Brain microvascular endothelial cell (primary cell): ENCODE measurements around the gene CAMK2D.
"Not testable (repeated sequence)": the region's sequence is repeated elsewhere in the genome, so short reads cannot be mapped to it uniquely, and the experiment has no call there.

Experiments used
- DNase-seq: peaks from one replicate; pipeline ENCODE4 v3.0.0-alpha.2; 2020
- H3K27ac ChIP-seq: fragments of 250-450 bp; sonication (Bioruptor Pico); 2 replicates; pipeline ENCODE4 v1.5.1; 2020; ENCODE audit warnings: mild to moderate bottlenecking, moderate library complexity
- H3K27me3 ChIP-seq: fragments of 250-450 bp; sonication (Bioruptor Pico); replicated peaks from 2 replicates; pipeline ENCODE4 v1.5.1; 2020; ENCODE audit warnings: mild to moderate bottlenecking
- H3K36me3 ChIP-seq: fragments of 250-450 bp; sonication (Bioruptor Pico); replicated peaks from 2 replicates; pipeline ENCODE4 v1.5.1; 2020; ENCODE audit warnings: mild to moderate bottlenecking
- H3K4me3 ChIP-seq: 2 replicates; pipeline ENCODE4 v1.5.1; 2011; ENCODE audit warnings: low read depth, mild to moderate bottlenecking, control low read depth, low read length, moderate library complexity
- CTCF ChIP-seq: IDR thresholded peaks from 2 replicates; pipeline ENCODE4 v1.5.1; 2011; ENCODE audit warnings: low read depth, mild to moderate bottlenecking, moderate library complexity, low read length, control low read depth, inconsistent platforms; ENCODE audit errors: missing control alignments
- in situ Hi-C: cut with HindIII; loops from 2 replicates; pipeline ENCODE4 v1.10.0; 2017; ENCODE audit warnings: low sequenced_read_pairs, low pct_ligation_motif_present

CAMK2D gene

DNA sequence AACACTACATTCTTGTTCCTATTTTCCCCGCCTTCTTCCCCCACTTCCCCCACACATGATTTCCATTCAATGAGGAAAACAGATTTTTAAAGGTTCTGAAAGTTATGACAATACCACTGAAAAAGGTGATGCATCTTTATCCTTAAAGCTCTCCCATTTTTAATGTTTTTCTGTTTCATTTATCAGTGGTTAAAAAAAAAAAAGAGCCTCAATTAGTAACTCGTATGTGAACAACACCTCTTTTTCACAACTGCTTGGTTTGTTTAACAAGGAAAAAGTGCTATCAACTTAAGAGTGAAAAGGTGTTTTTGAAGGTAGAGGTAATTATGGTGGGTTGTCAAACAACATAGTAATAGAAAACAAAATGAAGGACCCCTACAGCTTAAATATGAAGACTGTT, 8.2 kb upstream of the CAMK2D start:
- no peak for DNase-seq
- no peaks in the 10 kb centered on the region for H3K36me3 ChIP-seq
- no peak overlapping the region for H3K27ac ChIP-seq
- no peak overlapping the region for H3K4me3 ChIP-seq
- in situ Hi-C loops = no loop called here
- TF ChIP-seq CTCF = no peak
- H3K27me3 ChIP-seq = no peaks in the 10 kb centered on the region

- no peak for DNase-seq
- no peak overlapping the region for H3K4me3 ChIP-seq
- in situ Hi-C loops = no loop called here
- no peak for TF ChIP-seq CTCF
- H3K27ac ChIP-seq = no peak overlapping the region
- H3K27me3 ChIP-seq = no peaks in the 10 kb centered on the region
- H3K36me3 ChIP-seq = no peaks in the 10 kb centered on the region
Observed at GRCh38 chr4:113768952-113769351, 7.4 kb upstream of the CAMK2D start.

DNA sequence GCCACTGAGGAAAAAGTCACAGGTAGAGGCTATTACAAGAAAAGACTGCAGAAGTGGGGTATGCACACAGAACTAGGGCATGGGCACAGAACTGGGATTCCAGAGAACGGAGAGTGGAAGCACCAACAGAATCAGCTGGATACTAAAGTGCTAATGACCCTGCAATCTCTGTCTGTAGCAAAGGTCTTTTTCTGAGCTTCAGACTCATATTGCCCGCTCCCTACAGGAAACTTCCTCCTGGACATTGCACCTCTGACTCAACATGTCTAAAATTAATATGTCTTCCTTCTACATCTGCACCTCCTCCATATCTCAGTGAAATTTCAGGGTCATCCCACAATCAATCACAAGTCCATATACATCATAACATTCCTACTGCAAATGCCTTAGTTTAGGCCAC, 5.3 kb upstream of the CAMK2D start:
- in situ Hi-C loops = no loop called here
- H3K27me3 ChIP-seq = no peaks in the 10 kb centered on the region
- no peak overlapping the region for H3K27ac ChIP-seq
- H3K36me3 ChIP-seq = no peaks in the 10 kb centered on the region
- H3K4me3 ChIP-seq = no peak overlapping the region
- no peak for DNase-seq
- no peak for TF ChIP-seq CTCF

DNA sequence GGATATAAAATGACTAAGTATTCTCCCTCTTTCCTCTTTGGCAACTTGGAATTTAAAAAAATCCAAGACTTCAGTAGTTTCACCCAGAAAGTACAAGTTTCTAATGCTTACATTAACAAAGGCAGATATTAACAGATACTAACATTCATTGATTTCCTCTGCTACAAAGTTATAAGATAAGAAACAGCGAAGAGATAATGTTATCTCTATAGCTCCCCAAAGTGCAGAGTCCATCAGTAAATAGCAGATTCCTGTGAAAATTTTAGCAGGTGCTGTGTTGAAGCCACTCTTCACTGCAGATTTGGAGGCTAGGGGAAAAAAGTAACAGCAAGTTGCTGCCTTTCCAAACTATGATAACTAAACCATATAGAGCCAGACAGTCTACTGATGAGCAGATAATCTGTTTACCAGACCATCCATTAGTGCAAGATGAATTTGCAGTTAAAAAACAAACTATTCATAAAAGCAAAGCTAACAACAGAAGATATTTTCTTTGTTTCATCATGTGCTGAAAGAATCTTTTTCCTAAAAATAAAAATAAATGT, 3.3 kb upstream of the CAMK2D start:
- no peak overlapping the region for H3K4me3 ChIP-seq
- H3K36me3 ChIP-seq = no peaks in the 10 kb centered on the region
- TF ChIP-seq CTCF = no peak
- no peak for DNase-seq
- no peaks in the 10 kb centered on the region for H3K27me3 ChIP-seq
- in situ Hi-C loops = no loop called here
- H3K27ac ChIP-seq = no peak overlapping the region

GRCh38 chr4:113763923-113764322, 2.4 kb upstream of the CAMK2D start:
- H3K36me3 ChIP-seq, in situ Hi-C loops, H3K4me3 ChIP-seq, H3K27ac ChIP-seq, DNase-seq, H3K27me3 ChIP-seq: not testable (repeated sequence)

DNA sequence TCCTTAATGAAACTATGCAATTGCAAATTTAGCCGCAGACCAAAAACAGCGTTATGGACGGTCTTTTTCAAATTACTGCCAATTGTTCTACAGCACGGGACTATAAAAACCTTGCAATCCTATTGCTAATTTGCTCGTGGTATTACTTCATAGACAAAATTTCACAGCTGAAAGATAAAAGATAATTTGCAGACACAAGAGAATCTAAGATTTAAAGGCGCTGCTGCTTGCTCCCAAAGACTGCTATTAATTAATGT, 1.4 kb upstream of the CAMK2D start:
- Histone ChIP-seq H3K27me3 (no peaks in the 10 kb centered on the region), H3K4me3 (peak overlapping the region; percentile 52), H3K27ac (peak overlapping the region; percentile 94), H3K36me3 (no peaks in the 10 kb centered on the region)
- no peak for TF ChIP-seq CTCF
- in situ Hi-C loops = no loop called here
- DNase-seq = no peak
